Measurements from ENCODE around the gene DUSP1. TPM values are rescaled to one million over a fixed set of nuclear protein-coding genes. Genes with fewer than 3 reads are reported as not detected.

DUSP1 gene
- total RNA-seq, 1 experiment from 2014 or later: 522 TPM

DNA sequence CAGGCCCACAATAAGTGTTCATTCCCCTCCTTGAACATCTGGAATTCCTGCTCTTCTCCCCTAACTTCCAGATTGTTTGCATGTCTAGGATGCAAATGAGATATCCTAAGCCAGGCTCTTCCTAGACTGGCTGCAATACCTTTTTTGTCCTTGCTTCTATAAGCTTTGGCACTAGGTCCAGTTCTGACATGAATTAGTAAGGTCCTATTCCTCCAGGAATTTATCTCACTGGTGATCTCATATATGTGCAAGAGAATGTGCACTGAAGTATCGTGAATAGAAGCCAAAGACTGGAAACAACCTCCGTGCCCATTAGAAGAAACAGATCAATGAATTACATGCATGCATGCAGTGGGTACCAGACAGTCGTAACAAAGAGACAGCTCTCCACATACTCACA, 25.2 kb downstream of the DUSP1 start:
- H3K79me2 ChIP-seq (ENCODE audit: low read length): no peaks in the 10 kb centered on the region
- no peaks in the 10 kb centered on the region for H3F3A ChIP-seq (ENCODE audit: low read length, unreplicated experiment)
- peaks cover 4% of the 10 kb centered on the region for H3K4me1 ChIP-seq (ENCODE audit: insufficient read depth, low read length)
- ChIA-PET CTCF (no interaction called here), POLR2A (ENCODE audit: unreplicated experiment) (no interaction called here)
- ATAC-seq (no peak), DNase-seq (no peak)
- intact Hi-C loops (cut with micrococcal nuclease): no loop called here
- H3K9me3 ChIP-seq (ENCODE audit: low read length): no peaks in the 10 kb centered on the region
- H3K9me2 ChIP-seq (replicated peaks; ENCODE audit: low read length): no peaks in the 10 kb centered on the region
- no TSS peak for BruUV-seq (replicated peaks)
- H4K20me1 ChIP-seq (ENCODE audit: low read length): no peaks in the 10 kb centered on the region
- no peak overlapping the region for H3K27ac ChIP-seq (ENCODE audit: low read length)
- TF ChIP-seq, protein P1, sequence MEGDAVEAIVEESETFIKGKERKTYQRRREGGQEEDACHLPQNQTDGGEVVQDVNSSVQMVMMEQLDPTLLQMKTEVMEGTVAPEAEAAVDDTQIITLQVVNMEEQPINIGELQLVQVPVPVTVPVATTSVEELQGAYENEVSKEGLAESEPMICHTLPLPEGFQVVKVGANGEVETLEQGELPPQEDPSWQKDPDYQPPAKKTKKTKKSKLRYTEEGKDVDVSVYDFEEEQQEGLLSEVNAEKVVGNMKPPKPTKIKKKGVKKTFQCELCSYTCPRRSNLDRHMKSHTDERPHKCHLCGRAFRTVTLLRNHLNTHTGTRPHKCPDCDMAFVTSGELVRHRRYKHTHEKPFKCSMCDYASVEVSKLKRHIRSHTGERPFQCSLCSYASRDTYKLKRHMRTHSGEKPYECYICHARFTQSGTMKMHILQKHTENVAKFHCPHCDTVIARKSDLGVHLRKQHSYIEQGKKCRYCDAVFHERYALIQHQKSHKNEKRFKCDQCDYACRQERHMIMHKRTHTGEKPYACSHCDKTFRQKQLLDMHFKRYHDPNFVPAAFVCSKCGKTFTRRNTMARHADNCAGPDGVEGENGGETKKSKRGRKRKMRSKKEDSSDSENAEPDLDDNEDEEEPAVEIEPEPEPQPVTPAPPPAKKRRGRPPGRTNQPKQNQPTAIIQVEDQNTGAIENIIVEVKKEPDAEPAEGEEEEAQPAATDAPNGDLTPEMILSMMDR (conservative IDR thresholded peaks at IDR 0.05; ENCODE audit: low read depth, low read length): no peak
- TF ChIP-seq EZH2phosphoT487 (IDR thresholded peaks at IDR 0.05; ENCODE audit: borderline replicate concordance, low read length): no peak
- TF ChIP-seq EZH2 (IDR thresholded peaks at IDR 0.05; ENCODE audit: low read length, unreplicated experiment): no peak
- no peaks in the 10 kb centered on the region for H3K27me3 ChIP-seq (ENCODE audit: low read length)
- no peak overlapping the region for H2AFZ ChIP-seq (ENCODE audit: low read length)
- H3K4me2 ChIP-seq (ENCODE audit: low read length): no peak overlapping the region
- H3K4me3 ChIP-seq (ENCODE audit: low read length): no peak overlapping the region
- H3K9ac ChIP-seq (ENCODE audit: low read length): no peak overlapping the region
- no peaks in the 10 kb centered on the region for H3K36me3 ChIP-seq (ENCODE audit: low read depth, low read length)

DNA sequence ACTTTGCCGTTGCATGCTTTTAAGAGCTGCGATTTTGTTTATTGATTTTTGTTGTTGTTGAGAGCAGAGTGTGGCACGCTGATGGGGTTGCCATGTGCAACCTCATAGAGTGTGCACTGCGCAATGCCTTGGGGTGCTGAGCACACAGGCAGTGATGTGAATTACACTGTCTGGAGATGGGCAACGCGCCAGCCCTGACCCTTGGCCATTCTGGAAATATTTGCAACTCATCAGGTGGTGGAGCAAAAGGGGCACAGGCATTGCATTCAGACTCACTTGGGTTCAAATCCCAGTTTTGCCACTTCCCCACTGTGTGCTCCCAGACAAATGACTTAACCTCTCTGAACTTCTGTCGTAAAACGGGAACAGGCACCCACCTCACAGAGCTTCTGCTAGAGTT, 25.6 kb downstream of the DUSP1 start:
- ChIA-PET POLR2A (ENCODE audit: unreplicated experiment) (no interaction called here), CTCF (no interaction called here)
- ATAC-seq (no peak), DNase-seq (no peak)
- no TSS peak for BruUV-seq (replicated peaks)
- no peaks in the 10 kb centered on the region for H3K9me2 ChIP-seq (replicated peaks; ENCODE audit: low read length)
- no peak overlapping the region for H3K27ac ChIP-seq (ENCODE audit: low read length)
- H3K4me2 ChIP-seq (ENCODE audit: low read length): no peak overlapping the region
- no peaks in the 10 kb centered on the region for H3K79me2 ChIP-seq (ENCODE audit: low read length)
- no peaks in the 10 kb centered on the region for H3F3A ChIP-seq (ENCODE audit: low read length, unreplicated experiment)
- TF ChIP-seq EZH2phosphoT487 (IDR thresholded peaks at IDR 0.05; ENCODE audit: borderline replicate concordance, low read length) (no peak), EZH2 (IDR thresholded peaks at IDR 0.05; ENCODE audit: low read length, unreplicated experiment) (no peak)
- TF ChIP-seq, protein P1 (conservative IDR thresholded peaks at IDR 0.05; ENCODE audit: low read depth, low read length): no peak
- H3K27me3 ChIP-seq (ENCODE audit: low read length): no peaks in the 10 kb centered on the region
- H3K9ac ChIP-seq (ENCODE audit: low read length): no peak overlapping the region
- intact Hi-C loops (cut with micrococcal nuclease): no loop called here
- no peak overlapping the region for H3K4me3 ChIP-seq (ENCODE audit: low read length)
- no peaks in the 10 kb centered on the region for H3K36me3 ChIP-seq (ENCODE audit: low read depth, low read length)
- H3K4me1 ChIP-seq (ENCODE audit: insufficient read depth, low read length): peaks cover 9% of the 10 kb centered on the region
- no peaks in the 10 kb centered on the region for H4K20me1 ChIP-seq (ENCODE audit: low read length)
- H3K9me3 ChIP-seq (ENCODE audit: low read length): no peaks in the 10 kb centered on the region
- no peak overlapping the region for H2AFZ ChIP-seq (ENCODE audit: low read length)

DNA sequence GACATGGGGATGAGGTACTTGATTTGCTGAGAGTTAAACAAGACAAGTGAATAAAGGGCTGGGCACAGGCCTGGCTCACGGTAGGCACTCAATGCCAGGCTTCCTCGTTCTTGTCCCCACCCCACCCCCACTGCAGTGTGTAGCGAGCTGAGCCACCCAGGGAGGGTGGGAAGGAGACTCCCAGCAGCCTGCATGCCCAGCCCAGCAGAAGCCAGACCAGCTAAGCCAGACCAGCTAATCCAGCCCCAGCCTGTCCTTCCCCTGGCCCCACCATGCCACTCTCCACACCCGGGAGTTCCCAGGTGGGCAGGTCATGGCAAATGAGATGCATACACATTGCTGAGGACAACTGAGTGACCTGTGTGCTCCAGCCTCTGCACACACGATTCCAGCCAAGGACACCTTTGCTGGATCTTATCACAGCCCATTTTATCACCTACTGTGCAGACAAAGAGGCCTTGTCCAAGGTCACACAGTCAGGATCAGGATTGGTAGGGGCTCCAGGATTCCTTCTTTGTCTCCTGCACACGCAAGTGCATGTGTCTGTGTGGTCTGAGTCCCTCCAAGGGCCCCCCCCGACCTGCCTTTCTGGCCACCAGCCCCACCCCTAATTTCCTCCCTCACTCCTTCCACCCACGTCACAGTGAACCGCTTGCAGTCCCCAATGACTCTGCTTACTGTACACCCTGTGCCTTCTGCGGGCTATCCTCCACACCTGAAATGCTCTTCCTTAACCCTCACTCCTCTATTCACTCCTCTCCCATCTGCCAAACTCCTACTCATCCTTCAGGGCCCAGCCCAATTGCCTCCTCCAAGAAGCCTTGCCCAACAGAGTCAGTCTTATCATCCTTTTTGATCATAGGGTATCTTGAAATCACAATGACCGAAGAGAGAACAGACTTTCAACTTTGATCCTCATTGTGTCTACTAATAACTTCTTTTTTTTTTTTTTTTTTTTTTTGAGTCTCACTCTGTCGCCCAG, 26.6 kb downstream of the DUSP1 start:
- Histone ChIP-seq H3K27ac (ENCODE audit: low read length) (no peak overlapping the region), H3K4me2 (ENCODE audit: low read length) (no peak overlapping the region), H3K79me2 (ENCODE audit: low read length) (no peaks in the 10 kb centered on the region), H3K27me3 (ENCODE audit: low read length) (no peaks in the 10 kb centered on the region), H3K4me1 (ENCODE audit: insufficient read depth, low read length) (peaks cover 9% of the 10 kb centered on the region), H3K4me3 (ENCODE audit: low read length) (no peak overlapping the region), H3K9me3 (ENCODE audit: low read length) (no peaks in the 10 kb centered on the region), H3F3A (ENCODE audit: low read length, unreplicated experiment) (no peaks in the 10 kb centered on the region), H2AFZ (ENCODE audit: low read length) (no peak overlapping the region), H3K36me3 (ENCODE audit: low read depth, low read length) (no peaks in the 10 kb centered on the region), H3K9ac (ENCODE audit: low read length) (no peak overlapping the region), H3K9me2 (replicated peaks; ENCODE audit: low read length) (no peaks in the 10 kb centered on the region), H4K20me1 (ENCODE audit: low read length) (no peaks in the 10 kb centered on the region)
- TF ChIP-seq, protein P1 (conservative IDR thresholded peaks at IDR 0.05; ENCODE audit: low read depth, low read length): no peak
- no peak for TF ChIP-seq EZH2 (IDR thresholded peaks at IDR 0.05; ENCODE audit: low read length, unreplicated experiment)
- no peak for TF ChIP-seq EZH2phosphoT487 (IDR thresholded peaks at IDR 0.05; ENCODE audit: borderline replicate concordance, low read length)
- intact Hi-C loops (cut with micrococcal nuclease): no loop called here
- ATAC-seq: no peak
- no peak for DNase-seq
- BruUV-seq (replicated peaks): no TSS peak
- CTCF ChIA-PET: no interaction called here
- POLR2A ChIA-PET (ENCODE audit: unreplicated experiment): interaction anchor here (0.6 kb wide), 1 partner anchor 347 kb away, joined by 3 read pairs; no protein-coding TSS in a partner anchor

All from PC-3 (cell line).